Measurements from ENCODE around the gene NTRK3.

Gene NTRK3

DNA sequence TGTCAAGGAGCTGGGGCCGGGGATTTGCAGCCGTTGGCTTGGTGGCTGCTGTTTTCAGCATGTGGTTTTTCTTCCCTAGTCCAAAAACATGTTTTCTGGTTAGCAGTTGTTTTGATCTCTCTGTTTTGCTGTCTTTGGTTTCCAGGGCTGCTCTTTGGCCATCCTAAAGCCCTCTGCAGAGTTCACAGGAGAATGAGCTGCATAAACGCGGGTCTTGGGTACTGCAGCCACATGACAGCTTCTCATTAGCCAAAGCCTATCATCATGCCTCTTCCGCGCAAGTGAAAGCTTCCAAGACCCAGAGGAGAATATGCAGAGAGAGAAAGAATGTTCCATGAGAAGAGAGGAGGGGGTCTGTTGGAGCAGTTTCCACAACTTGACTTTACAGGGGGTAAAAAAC is 138.5 kb downstream of the NTRK3 start:
- no peak for DNase-seq

DNA sequence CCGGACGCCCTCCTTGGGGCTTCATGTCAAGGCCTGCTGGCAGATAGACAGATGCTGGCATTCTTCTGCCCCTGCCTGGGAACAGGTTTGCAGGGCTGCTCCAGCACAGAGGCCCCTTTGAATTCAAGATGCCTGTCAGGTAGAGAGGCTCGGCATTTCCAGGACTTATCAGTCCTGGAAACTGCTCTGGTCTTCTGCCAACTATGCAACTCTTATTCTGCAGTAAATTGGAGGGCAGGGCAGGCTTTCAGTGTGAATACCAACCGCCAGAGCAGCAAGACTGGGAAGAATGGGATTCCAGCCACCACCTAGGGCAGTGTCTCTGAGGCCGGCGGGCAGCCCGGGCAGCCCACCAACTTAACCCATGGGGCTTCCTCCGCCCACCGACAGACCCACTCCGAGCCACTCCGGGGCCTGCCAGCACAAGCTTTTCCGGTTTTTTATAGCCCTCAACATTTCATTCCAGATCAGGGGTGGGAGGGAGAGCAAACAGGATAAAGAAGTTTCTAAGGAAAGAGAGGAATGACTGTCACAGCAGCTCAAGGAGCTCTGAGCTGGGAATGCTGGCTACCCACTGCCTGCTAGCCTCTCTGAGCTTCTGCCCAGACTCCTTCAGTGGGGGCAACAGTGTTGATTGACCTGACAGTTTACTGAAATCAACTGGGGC is 140.9 kb downstream of the NTRK3 start:
- DNase-seq, result no peak

DNA sequence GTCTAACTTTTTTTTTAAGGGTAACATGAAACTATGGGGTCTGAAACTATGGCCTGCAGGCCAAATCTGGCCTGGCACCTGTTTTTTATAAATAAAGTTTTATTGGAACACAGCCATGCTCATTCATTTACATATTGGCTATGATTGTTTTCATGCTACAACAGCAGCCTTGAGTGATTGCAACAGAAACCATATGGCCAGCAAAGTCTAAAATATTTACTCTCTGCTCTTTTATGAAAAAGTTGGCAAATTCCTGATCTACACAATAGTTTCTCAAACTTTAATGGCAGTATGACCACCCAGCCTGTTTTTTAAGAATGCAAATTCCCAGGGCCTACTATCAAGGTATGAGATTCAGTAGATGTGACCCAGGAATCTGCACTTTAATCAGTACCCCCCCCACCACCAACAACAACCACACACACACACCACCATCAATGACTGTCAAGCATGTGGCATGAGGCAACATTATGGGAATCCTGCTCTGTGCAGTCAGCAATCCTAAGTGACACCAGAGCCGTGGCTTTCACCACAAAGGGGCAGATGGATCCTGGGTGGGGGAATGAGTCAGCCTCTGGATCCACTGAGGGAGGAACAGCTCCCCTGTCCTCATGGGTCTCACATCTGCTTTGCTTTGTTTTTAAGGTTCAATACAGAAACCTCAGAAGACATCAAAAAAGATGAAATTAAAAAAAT is 142.8 kb downstream of the NTRK3 start:
- DNase-seq, result no peak

DNA sequence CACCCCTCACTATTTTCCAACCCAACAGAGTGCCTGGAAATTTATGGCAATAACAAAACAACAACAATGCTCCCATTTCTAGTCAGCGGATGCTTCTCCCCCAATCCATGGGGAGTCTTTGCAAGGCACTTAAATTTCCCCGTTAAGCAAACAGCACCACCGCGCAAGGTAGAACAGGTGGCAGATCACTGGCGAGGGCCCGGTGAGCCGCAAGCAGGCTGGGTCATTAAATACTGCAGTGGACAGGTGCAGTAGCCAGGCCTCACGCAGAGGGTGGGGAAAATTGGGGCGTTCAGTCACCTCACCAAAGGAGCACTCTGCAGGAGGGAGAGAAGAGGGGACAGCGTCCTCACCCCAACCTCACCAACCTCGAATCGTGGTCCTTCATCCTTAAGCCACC is 147.5 kb downstream of the NTRK3 start:
- no peak for DNase-seq

DNA sequence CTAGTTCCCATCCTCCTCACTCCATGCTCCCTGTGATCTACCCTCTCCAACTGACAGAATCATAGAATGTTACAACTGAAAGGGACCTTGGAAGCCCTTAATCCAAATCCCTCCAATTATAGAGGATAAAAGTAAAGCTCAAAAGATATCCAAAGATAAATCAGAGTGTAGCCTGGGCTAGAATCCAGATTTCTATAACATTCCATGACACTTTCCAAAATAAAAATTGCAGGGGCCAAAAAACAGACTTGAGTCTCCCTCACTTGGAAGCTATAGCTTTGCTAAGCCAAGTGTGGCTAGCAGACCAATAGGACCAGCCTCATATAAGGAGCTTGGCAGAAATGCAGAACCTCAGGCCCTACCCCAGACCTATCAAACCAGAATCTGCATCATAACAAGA is 148.1 kb downstream of the NTRK3 start:
- no peak for DNase-seq

DNA sequence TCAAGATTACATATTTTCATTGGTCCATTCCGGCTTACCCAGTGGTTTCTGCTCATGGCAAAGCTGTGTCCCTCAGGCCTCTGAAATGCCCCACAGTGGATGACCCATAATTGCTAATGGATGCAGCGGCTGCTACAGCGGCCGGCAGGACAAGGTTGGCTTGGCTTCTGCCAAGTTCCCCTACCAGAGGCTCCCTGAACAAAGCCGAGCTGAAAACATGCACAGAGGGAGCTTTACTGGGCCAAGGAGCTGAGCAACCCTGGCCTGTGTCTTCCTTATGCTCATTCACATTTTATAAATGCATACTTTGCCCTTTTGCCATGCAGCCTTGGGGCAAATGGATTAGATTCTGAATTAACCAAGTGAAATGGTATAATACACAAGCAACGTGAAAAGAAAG is 150.5 kb downstream of the NTRK3 start:
- DNase-seq, result no peak

DNA sequence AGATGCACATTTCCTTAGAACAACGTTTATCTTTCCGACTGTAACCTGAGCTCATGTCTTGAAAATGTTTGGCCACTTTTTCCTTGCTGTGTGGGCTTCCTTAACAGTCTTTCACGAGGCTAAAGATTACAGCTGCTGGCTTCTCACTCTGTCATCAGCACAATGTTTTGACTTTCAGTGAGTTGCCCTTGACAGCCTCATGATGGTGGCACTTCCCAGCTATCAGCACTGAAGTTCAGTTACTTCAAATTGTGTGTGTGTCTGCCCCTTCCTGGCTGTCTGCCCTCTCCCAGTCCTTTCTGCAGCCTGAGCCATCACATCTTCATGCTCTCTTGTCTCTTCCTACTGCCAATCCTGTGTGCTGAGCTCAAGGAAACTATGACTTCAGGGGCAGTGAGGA is 152.2 kb downstream of the NTRK3 start:
- DNase-seq, result no peak

DNA sequence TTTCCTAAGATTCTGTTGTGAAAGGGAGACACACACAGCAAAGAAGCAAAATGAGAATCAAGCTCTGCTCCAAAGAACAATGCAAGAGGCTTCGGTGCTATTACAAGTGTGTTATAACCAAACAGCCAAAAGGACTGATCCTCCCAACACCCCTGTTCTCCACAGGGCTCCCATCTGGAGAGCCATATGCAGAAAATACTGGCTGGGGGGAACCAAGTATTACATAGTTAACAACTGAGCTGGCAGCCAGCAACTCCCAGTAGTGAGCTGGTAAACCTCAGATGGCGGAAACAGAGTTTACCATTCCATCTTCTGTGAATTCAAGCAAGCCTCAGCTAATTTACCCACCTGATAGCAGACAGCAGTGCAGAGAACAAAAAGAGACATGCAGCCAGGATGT is 156.4 kb downstream of the NTRK3 start:
- DNase-seq, result no peak

DNA sequence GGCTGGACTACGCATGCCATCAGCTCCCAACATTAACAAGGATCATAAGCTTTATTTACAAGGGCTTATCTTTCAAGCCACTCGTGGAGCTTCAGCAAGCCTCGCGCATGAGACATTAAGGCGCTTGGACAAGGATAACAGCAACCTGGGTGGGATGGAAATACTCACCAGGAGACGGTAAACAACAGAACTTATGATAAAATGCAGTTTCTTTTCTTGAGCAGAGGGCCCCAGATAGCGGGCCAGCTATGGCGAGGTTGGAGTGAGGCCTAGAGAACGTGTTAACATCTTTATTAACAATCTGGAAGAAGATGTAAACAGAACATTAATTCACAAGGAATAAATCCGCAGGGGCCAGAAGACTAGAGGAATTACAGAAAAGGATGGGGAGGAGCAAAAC is 158.2 kb downstream of the NTRK3 start:
- no peak for DNase-seq

DNA sequence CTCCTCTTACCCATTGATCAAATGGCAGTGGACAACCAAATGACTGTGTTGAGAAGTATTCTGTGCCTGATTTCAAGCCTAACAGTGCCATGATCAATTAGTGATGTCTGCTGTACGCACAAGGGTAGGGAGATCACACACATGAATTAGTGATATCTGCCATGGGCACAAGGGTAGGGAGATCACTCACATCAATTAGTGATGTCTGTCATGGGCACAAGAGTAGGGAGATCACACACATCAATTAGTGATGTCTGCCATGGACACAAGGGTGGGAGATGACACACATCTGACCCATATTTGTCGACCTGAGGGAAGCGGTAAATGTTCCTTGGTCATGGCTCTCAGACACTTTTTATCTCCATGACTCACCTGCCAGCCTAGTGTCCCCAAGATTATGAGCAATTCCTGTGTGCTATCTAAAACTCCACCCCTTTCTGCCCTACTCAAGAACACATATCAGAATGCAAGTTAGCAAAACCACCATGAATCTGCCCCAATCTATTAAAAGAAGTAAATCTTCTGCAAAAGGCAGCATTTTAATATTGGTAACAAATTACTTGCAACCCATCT is 165.0 kb downstream of the NTRK3 start:
- no peak for DNase-seq

DNA sequence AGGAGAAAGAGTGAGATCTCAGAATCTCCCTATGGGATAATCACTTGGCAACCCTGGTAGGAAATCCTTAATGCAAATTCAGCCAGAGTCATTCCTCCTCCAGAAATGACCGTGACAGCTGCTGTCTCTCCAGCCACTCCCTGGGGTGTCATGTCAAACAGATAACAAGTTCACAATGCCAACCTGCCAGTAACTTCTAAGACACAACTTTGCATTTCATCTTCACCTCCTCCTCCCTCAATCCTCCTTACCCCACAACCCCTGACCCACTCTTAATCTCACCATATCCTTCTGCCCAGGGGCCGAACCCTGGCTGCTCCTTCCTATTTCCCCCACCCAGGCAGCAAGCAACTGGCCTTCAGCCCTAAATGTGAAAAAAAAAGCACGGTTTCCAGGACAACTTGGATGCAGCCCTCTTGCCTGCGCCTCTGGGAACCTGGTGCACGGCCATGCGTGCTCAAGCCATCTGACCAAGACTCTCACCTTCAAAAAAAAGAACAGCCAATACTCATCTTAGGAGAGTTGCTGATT is 166.0 kb downstream of the NTRK3 start:
- no peak for DNase-seq

DNA sequence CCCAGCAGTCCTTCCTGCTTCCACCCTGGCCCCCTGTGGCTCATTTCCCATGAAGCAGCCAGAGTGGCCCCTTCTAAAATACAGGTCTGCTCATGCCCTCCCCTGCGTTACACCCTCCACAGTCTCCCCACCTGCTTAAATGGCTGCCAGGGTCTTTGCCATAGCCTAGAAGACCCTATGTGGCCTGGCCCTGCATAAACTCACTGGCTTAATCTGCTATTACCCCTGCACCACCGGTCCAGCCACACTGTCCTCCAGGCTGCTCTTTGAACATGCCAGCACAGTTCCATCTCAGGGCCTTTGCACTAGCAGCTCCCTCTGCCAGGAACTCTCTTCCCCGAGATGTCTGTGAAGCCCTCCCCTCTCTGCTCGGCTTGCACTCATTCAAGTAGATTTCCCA is 166.8 kb downstream of the NTRK3 start:
- no peak for DNase-seq

DNA sequence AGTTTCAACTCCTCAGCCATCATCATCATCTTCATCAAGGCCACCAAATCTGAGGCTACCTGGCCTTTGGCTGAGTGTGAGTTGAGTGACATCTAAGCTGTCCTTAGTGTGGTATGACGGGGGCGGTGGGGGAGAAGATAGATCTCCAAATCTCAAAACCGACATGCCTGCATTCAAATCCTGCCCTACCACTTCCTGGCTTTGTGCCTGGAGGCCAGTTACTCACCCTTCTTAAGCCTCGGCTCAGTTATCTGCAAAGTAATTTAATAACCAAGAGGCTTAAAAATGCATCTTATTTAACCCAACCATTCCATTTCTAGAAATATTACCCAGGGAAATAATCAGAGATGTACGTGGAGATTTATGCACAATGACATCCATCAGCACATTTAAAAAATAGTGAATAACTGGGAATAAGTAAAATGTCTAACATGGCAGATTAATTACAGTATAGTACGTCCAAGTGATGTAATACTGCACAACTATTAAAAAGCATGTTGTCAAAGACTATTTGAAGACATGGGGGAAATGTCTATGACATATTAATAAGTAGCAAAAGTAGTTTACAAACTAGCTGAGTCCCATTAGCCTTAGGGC is 167.4 kb downstream of the NTRK3 start:
- no peak for DNase-seq

DNA sequence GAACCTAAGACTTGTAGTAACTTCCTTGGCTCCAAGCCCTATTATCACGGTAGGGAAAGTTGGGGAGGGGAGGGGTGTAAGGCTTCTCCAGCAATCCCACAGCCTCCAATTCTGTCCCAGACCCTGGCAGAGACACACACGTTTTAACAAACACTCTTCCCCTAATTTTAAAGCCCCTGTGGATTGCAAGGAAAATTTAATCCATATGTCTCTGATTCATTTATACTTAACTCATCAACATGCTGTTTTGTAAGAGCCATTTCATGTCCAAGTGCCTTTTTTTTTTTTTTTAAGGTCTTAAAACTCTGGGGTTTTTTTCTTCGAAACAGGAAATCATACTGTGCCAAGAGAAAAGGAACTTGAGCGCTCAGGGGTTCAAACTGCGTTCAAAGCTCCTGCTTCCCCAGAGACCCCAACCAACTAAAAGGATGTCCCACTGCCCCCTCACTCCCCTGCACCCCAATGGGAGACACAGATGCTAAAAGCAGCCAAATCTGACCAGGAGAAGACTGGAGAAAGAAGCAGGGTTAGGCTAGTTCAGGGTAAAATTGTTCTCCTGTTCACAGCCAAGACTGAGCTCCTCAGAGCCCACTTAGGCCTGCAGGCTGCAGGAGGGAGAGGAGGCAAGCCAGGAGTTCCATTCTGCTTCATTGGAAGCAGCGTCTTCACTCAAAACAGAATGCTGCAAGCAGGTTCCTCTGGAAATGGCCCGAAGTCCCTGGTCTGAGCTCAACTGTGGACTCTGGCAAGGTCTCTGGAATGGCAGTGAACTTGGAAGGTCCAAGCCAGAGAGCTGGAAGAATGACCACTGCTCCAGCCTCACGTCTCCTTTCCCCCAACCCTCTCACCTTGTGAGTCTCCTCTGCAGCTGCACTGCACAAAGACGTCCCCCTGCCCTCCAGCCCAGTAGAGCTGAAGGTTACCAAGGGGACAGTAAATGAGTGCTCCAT is 172.5 kb downstream of the NTRK3 start:
- DNase-seq, result no peak

DNA sequence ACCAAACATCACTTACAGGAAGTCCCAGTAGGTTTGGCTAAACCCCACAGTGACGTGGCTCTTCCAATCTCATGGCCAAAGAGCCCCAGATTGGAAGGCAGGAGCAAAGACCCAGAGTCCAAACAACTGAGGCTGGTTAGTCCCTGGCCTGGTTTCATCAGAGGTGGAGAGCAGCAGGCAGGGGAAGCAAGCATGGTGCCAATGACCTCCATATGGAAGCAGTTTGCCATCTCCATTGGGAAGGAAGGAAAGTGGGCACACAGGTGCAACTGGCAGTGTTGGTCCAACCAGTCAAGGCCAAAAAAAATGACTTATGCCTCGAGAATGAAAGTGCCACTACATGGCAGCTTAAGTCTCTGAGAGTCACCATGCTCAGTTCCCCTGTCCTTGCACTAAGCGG is 175.9 kb downstream of the NTRK3 start:
- no peak for DNase-seq

DNA sequence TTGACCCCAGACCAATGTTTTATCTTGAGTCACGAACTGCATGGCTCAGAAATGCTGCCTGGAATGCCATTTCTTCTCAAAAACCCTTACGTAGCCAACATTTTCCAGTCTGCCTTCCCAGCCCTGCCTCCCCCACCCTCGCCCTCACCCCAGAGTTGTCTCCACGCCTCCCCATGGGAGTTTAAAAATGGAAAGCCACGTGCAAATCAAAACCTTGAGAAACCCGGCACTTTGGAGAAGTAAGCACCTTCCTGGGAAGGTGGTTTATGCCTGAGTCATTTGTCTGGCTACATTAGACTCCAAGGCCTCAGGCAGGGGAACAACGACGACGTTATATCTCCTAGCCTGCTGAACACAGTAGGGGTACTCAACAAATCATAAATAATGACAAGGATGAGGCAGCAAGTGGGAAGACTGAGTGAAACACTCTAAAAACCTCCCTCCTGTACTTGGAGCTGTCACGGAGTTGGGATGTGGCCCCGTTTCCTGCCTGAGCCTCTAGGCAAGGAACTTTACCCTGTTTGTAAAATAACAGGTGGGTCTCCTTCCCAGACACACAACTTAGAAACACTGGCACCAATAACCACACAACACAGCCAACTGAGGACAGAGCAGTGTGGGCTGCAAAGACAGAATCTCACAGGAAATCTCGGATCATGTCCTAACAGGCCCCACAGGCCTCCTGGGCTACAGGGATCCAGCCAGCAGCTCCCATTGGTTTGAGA is 179.1 kb downstream of the NTRK3 start:
- DNase-seq, result no peak

DNA sequence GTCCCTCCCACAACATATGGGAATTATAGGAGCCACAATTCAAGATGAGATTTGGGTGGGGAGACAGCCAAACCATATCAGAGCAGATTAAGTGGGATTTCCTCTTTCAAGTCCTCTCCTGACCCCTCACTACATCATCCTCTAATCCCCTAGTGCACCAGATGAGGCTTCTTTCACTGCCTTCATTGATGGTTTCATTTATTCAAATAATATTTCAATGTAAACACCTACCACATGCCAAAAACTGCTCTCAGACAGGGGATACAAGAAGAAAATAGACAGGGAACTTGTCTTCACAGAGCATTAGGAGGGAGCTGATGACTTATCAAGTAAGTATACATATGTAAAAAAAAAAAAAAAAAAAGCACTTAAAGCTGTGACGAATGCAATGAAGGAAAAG is 180.2 kb downstream of the NTRK3 start:
- no peak for DNase-seq

DNA sequence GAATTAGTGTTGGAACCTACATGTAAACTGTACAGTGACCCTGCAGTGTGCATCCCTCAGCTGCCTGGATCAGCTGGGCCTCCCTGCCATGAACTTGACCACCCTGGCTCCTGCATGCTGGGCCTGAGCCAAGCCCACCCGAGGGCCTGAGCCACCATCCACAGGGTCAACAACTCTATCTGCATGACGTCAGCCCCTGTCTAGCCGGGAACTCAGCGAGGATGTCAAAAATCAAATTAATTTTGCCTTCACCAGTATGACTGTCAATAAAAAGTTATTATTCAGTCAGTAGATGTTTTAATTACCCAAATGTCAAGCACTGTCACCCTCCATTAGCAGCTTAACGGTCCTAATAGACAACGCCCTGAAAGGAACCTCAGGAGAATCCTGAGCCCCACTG is 181.4 kb downstream of the NTRK3 start:
- no peak for DNase-seq

DNA sequence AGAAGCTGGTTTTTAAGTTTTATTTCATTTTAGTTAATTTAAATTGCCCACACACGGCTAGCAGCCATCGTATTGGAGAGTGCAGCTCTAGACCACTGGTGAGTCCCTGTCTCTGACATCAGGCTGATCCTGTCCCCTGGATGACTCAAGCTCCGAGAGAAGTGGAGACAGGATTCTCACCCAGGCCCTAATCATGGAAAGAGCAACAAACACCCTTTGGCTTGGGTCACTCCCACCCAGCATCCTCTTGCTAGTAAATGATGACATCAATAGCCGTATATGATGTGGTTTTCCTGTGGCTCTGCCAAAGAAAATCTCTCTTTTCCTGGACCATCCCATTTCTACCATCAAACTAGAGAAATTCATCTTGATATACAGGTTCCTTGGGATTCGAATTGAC is 182.2 kb downstream of the NTRK3 start:
- DNase-seq, result no peak

DNA sequence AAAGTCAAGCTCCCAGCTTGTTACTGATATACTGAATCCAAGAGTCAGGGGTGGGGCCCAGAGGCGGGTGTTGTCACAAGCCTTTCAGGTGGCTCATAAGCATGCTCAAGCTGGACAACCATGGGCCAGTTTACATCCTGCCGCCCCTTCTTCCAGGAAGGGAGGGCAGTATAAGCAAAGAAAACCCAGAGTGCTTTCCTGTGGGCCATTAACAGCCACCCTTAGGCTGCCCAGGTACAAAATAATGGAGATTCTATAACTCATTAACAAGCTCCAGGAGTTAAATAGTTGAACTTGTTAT is 183.2 kb downstream of the NTRK3 start:
- no peak for DNase-seq

DNA sequence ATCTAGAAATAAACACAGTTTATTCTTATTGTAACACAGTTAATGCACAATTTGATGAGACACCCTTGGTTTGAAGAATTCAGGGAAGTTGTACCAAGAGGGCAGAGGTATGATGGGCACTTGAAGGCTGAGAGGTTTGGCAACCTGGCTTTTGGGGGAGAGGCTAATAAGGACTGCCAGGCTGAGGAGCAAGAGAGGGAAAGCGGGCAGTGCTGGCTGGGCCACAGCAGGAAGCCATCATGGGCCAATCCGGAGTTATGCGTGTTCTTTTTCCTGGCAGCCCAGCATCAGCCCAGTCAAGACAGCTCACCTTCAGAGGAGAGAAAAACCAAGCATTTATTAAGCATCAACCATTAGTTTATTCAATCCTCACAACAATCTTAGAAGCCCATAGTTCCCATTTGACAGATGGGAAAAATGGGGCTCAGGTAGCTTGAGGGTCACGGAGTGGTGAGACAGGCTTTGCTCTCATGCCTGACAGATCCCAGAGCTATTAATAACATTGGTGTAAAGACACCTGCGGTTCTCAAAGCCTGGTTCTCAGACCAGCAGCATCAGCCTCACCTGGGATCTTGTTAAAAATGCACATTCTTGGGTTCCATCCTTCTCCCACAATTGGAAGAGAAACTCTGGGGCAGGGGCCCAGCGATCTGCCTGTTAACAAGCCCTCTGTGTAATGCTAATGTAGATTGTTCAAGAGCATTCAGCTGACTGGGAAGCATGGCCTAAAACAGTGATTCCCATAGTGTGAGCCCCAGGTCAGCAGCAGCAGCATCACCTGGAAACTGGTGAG is 183.7 kb downstream of the NTRK3 start:
- no peak for DNase-seq
